SK-N-SH treated with all-trans-retinoic acid at 6 μM for 48 hours (cell line): Measurements from ENCODE around the gene CROT.

Source experiments
- CSRNP3 ChIP-seq: fragments of 250-450 bp; sonication (Bioruptor Pico); IDR thresholded peaks from 2 replicates; pipeline ENCODE4 v1.5.1; 2021; ENCODE audit warnings: mild to moderate bottlenecking, moderate library complexity
- GLIS3 ChIP-seq: fragments of 250-450 bp; sonication (Bioruptor Pico); IDR thresholded peaks from 2 replicates; pipeline ENCODE4 v1.5.0; 2020; ENCODE audit warnings: mild to moderate bottlenecking, moderate library complexity
- RARB ChIP-seq: fragments of 250-450 bp; sonication (Bioruptor Pico); IDR thresholded peaks from 2 replicates; pipeline ENCODE4 v1.8.0; 2021; ENCODE audit warnings: mild to moderate bottlenecking, moderate library complexity
- ZNF8 ChIP-seq: fragments of 450-650 bp; formaldehyde crosslinking; IDR thresholded peaks from 2 replicates; pipeline ENCODE4 v1.5.0; 2020; ENCODE audit warnings: mild to moderate bottlenecking, moderate library complexity
- TF ChIP-seq, protein P1 (sequence below): fragments of 250-450 bp; sonication (Bioruptor Pico); IDR thresholded peaks from 2 replicates; pipeline ENCODE4 v1.8.0; 2020; ENCODE audit warnings: mild to moderate bottlenecking, moderate library complexity, borderline replicate concordance

- TF ChIP-seq RARB (CRISPR knock-in tag) (no peak), ZNF8 (CRISPR knock-in tag) (no peak), CSRNP3 (no peak), GLIS3 (CRISPR knock-in tag) (no peak)
- TF ChIP-seq, protein P1, sequence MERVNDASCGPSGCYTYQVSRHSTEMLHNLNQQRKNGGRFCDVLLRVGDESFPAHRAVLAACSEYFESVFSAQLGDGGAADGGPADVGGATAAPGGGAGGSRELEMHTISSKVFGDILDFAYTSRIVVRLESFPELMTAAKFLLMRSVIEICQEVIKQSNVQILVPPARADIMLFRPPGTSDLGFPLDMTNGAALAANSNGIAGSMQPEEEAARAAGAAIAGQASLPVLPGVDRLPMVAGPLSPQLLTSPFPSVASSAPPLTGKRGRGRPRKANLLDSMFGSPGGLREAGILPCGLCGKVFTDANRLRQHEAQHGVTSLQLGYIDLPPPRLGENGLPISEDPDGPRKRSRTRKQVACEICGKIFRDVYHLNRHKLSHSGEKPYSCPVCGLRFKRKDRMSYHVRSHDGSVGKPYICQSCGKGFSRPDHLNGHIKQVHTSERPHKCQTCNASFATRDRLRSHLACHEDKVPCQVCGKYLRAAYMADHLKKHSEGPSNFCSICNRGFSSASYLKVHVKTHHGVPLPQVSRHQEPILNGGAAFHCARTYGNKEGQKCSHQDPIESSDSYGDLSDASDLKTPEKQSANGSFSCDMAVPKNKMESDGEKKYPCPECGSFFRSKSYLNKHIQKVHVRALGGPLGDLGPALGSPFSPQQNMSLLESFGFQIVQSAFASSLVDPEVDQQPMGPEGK (CRISPR knock-in tag) = no peak
Observed at GRCh38 chr7:87300756-87301155, 44.7 kb upstream of the CROT start.
